Pons (tissue), 1 donor: ENCODE data around the gene IGSF21.

Experiments used
- DNase-seq: peaks from one replicate; pipeline ENCODE4 v3.0.0-alpha.2; 2016; ENCODE audit warnings: low spot score

Gene IGSF21

GRCh38 chr1:18145851-18146618, 38.4 kb downstream of the IGSF21 start:
- DNase-seq: no peak

- DNase-seq: no peak
Measured at GRCh38 chr1:18146886-18147285, 39.3 kb downstream of the IGSF21 start.

GRCh38 chr1:18147672-18148071, 40.1 kb downstream of the IGSF21 start:
- DNase-seq: no peak

DNA sequence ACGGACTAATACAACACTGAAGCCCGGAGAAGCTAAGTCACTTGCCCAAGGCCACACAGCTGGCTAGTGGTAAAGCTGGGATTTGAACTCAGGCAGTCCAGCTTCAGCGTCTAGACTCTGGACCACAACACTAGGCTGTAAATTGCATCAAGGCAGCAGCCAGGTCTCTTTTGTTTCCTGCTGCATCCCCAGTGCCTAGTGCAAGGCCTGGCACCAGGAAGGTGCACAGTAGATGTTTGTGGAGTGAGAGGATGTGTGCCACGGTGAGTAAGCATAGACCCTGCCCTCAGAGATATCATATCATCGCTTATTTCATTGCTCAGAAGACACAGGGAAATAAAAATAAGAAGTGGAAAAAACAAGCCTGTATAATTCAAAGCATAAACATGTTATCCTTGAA, 40.9 kb downstream of the IGSF21 start:
- no peak for DNase-seq

- no peak for DNase-seq
Measured at GRCh38 chr1:18149027-18149641, 41.5 kb downstream of the IGSF21 start.

DNA sequence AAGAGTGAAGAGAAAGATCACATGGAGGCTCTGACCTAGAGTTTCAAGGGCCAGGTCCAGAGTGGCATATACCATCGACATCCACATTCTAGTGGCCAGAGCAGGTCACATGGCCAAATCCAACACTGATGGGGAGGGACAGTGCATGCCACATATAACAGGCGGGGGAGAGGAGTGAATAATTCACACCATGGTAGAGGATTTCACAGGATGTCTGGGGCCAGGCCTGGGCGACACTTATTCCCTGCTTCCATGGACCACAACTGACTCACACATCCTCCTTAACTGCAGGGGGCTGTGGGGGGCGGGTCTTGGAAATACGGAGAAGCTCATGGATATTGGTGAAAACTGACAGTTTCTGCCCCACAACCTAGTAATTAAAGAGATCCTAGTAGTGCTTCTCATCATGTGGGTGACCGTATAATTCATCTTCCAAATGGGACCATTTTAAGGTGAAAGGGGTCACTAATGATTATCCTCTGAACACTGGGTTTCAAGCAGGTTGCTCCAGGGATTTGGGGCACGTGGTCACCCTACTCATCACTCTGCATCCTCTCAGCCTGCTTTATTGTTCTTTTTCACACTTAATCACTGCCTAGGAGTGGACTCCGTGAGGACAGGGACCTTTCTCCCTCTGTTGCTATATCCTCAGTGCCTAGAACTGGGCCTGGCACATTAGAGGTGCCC, 44.0 kb downstream of the IGSF21 start:
- DNase-seq: no peak

DNA sequence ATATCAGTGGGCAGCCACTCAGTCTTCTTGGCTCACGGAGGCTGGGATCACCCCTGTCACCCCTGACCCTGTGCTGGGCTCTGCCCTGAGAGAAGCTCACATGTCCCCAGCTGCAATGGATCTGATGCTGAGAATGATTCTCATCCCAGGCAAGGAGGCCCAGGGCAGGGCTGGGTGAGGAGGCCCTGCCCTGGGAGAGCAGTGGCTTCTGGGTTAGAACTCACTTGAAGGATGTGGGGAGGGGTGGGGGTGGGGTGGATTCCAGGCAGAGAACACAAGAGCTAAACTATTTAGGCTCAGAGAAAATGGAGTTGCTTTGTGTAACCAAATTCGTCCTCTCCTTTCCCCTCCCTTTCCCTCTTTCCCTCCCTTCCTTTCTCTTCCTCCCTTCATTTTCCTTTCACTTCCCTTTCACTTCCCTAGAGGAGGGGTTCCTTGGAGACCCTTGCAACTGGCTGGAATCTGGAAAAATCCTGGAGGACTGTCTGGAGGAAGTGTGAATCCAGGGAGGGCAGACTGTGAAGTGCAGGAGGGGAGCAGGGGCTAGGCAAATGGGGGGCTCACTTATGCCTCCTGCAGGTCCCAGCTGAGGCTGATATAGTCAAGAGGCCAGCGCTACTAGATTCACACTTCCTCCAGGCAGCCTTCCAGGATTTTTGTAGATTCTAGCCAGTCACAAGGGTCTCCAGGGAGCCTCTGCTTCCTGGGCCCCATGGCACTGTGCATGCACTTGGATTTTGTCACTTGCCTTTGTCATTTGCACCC, 47.0 kb downstream of the IGSF21 start:
- no peak for DNase-seq

- DNase-seq: no peak
Measured at GRCh38 chr1:18155881-18156385, 48.3 kb downstream of the IGSF21 start.

DNA sequence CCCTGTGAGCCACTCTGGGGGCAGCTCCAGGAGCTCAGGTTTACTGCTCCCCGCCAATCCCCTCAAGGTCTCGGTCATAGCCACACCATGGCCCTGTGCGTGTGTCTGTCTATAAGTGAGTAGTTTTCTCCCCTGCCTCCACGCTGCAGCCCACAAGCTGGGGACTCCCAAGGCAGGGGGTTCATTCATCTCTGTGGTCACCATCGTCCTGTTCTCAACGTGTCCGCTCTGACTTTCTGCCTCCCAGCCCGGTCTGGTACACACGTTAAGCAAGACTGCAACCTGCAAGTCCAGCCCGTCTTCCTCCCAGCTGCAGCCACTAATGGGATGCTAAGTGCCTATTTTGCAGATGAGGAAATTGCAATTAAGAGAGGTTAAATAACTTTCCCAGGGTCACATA, 49.8 kb downstream of the IGSF21 start:
- DNase-seq: no peak

DNA sequence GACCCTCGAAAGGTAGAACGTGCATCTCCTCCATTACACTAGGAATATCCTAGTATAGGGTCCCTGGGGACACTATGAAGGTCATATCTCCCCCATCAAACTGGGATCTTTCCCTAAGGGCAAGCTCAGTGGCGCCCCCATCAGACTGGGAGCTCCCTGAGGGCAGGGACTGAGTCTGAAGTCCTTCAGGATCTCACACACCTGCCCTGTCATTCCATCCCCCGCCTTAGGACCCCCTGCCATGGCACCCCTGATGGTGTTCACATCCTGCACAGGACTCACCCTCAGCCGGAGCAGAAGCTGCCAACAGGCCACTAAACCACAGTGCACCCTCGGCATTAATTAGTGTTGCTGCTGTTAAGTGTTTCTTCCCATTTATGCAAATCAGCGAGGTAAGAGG, 50.4 kb downstream of the IGSF21 start:
- no peak for DNase-seq

DNA sequence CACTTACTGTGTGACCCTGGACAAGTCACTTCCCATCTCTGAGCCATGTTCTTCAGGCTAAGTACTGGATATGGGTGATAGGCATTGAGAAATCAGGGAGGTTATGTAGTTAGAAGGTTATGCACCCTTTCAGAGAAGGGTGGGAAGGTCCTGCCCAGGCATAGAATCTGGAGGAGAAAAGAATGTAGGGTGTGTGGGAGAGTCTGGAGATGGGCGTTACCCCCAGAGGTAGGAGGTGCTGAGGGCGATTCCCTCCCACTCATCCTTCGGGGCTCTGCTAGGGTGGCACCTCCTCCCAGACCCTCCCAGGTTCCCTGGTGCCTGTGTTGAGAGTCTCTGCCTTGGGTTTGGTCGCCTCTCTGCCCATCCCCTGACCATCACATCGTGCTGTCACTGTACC, 51.1 kb downstream of the IGSF21 start:
- no peak for DNase-seq

- DNase-seq: peak; percentile 89
Measured at GRCh38 chr1:18160290-18160942, 52.8 kb downstream of the IGSF21 start.

- DNase-seq: no peak
Measured at GRCh38 chr1:18161690-18162089, 54.1 kb downstream of the IGSF21 start.

GRCh38 chr1:18165640-18166039, 58.0 kb downstream of the IGSF21 start:
- peak; percentile 31 for DNase-seq

GRCh38 chr1:18166341-18166740, 58.7 kb downstream of the IGSF21 start:
- DNase-seq: no peak

DNA sequence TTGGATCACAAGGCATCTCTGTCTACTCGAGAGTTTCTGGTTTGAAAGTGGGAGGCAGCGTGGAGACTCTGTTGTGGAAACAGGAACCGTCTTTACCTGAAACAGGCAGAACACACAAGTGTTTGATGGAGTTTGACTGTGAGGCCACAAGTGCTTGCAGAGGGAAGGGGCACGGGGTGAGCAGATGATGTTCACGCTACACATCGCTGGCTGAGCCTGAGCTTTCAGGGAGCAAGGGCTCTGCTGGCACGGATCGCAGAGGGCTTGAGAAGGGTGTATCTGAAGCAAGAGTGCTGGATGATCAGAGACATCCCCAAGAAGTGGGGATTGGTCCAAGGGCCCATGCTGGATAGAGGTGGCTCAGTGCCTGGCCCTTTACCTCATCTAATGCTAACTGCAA, 59.3 kb downstream of the IGSF21 start:
- peak; percentile 27 for DNase-seq

- DNase-seq: no peak
Measured at GRCh38 chr1:18170444-18170843, 62.8 kb downstream of the IGSF21 start.

- no peak for DNase-seq
Measured at GRCh38 chr1:18174037-18174436, 66.4 kb downstream of the IGSF21 start.

GRCh38 chr1:18175051-18175450, 67.5 kb downstream of the IGSF21 start:
- DNase-seq: no peak

GRCh38 chr1:18175530-18176377, 68.2 kb downstream of the IGSF21 start:
- no peak for DNase-seq

- no peak for DNase-seq
Measured at GRCh38 chr1:18176619-18177018, 69.0 kb downstream of the IGSF21 start.
